Keratinocyte (primary cell): ENCODE measurements around the gene FNDC3B.

Experiments
- CTCF ChIP-seq, 3 experiments: IDR thresholded peaks in 1 of 3; conservative IDR thresholded peaks in 1 of 3; optimal IDR thresholded peaks in 1 of 3; 2 replicates in 2 of 3; 3 replicates in 1 of 3; pipeline versions ENCODE3 to v1.5.1; 2011; ENCODE audit warnings: low read length in 3 of 3, mild to moderate bottlenecking in 3 of 3, moderate library complexity in 2 of 3, control low read depth in 1 of 3, inconsistent platforms in 1 of 3; ENCODE audit not compliant: insufficient read depth in 2 of 3; ENCODE audit errors: extremely low read depth in 1 of 3
- EZH2 ChIP-seq: IDR thresholded peaks from one replicate; pipeline ENCODE4 v1.6.1; 2012; ENCODE audit warnings: inconsistent platforms, mild to moderate bottlenecking, low read length, moderate library complexity

- TF ChIP-seq CTCF (optimal IDR thresholded peaks at IDR 0.05 in 1 of 3, IDR thresholded peaks at IDR 0.05 in 1 of 3, conservative IDR thresholded peaks at IDR 0.05 in 1 of 3; ENCODE audit: extremely low read depth in 1 of 3, insufficient read depth in 2 of 3, low read length in 3 of 3) (no peak), EZH2 (no peak)
These were observed 2.7 kb upstream of the FNDC3B start for GRCh38 chr3:172036541-172037215.
